Measurements from ENCODE around the gene PRXL2C. TPM values are rescaled to one million over a fixed set of nuclear protein-coding genes. Genes with fewer than 3 reads are reported as not detected.
A peak's percentile ranks its signal among the peaks of the same experiment; 100 is the strongest.
"Not testable (repeated sequence)": the region's sequence is repeated elsewhere in the genome, so short reads cannot be mapped to it uniquely, and the experiment has no call there.

Gene PRXL2C
- total RNA-seq (2014; rRNA removed; shearing (Covaris generic)) = 12.2 and 12.5 TPM in 2 replicates

GRCh38 chr9:96655198-96655851 lies at the start of gene PRXL2C:
Gene PRXL2C, minus strand, starts transcription at chr9:96655317. Its CDS starts 36 bp downstream, at chr9:96655281.
- Histone ChIP-seq H3K27ac (peak within 1 kb of the TSS; percentile 32; the same call in 1 of the 2 replicates), H3K4me1 (peaks cover 3% of the 10 kb centered on the region), H3K9me3 (replicated peaks) (no peaks in the 10 kb centered on the region), H3K36me3 (no peaks in the 10 kb centered on the region), H3K4me3 (peak within 1 kb of the TSS; percentile 68), H3K27me3 (no peaks in the 10 kb centered on the region)
- DNase-seq = peak; percentile 76 to 77

DNA sequence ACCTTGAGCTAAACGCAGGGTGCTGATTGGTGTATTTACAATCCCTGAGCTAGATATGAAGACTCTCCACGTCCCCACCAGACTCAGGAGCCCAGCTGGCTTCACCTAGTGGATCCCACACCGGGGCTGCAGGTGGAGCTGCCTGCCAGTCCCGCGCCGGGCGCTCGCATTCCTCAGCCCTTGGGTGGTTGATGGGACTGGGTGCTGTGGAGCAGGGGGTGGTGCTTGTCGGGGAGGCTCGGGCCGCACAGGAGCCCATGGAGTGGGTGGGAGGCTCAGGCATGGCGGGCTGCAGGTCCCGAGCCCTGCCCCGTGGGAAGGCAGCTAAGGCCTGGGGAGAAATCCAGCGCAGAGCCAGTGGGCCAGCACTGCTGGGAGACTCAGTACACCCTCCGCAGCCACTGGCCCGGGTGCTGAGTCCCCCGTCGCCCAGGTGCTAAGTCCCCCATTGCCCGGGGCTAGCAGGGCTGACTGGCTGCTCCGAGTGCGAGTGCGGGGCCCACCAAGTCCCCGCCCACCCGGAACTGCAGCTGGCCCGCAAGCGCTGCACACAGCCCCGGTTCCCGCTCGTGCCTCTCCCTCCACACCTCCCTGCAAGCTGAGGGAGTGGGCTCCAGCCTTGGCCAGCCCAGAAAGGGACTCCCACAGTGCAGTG lies 45.7 kb upstream of the PRXL2C start:
- H3K27ac ChIP-seq; H3K9me3 ChIP-seq (replicated peaks); H3K36me3 ChIP-seq; H3K27me3 ChIP-seq; DNase-seq; H3K4me3 ChIP-seq; H3K4me1 ChIP-seq: not testable (repeated sequence)

DNA sequence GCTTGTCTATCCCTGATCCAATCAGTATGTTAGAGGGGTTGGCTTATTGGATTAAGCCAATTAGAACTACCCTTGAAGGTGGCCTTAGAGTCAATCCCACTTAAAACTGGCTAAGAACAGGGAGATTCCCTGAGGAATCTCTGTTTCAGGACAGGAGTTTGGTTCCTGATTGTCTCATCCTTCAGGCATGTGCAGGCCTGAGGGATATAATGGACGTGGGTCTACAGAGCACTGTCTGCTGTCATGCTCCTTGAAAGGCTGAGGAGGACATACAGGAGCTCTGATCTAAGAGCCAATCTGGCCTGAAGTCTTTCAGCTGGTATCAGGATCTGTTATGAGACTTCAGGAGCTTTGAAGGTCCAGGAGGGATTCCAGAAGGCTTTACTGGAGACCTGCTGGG lies 36.2 kb upstream of the PRXL2C start:
- Histone ChIP-seq H3K27ac (no peak overlapping the region), H3K27me3 (no peaks in the 10 kb centered on the region), H3K4me1 (no peaks in the 10 kb centered on the region; the same call in 1 of the 2 replicates), H3K36me3 (no peaks in the 10 kb centered on the region), H3K9me3 (replicated peaks) (peaks cover 3% of the 10 kb centered on the region; the same call in 1 of the 2 replicates), H3K4me3 (no peak overlapping the region)
- DNase-seq = no peak

DNA sequence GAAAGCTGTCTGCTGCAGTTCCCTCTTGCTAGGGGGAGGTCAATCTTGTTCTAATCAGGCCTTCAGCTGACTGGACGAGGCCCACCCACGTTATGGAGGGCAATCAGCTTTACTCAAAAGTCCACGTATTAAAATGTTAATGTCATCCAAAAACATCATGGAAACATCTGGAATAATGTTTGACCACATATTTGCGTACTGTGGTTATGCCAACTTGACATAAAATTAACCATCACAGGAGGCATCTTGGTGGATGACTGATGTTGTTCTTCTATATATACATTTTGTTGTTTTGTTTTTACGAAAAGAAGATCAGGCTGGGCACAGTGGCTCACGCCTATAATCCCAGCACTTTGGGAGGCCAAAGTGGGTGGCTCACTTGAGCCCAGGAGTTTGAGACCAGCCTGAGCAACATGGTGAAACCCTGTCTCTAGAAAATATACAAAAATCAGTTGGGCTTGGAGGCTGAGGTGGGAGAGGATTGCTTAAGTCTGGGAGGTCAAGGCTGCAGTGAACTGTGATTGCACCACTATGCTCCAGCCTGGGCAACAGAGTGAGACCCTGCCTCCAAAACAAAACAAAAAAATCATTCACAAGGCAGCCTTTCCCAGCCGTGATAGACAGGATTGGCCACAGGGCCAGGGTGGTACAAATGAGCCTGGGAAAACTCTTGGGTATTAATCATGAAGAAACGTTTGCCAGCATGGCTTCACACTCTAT lies 33.8 kb upstream of the PRXL2C start:
- Histone ChIP-seq H3K4me3 (no peak overlapping the region), H3K27ac (no peak overlapping the region), H3K36me3 (no peaks in the 10 kb centered on the region), H3K27me3 (no peaks in the 10 kb centered on the region), H3K9me3 (replicated peaks) (peaks cover 7% of the 10 kb centered on the region; the same call in 1 of the 2 replicates), H3K4me1 (no peaks in the 10 kb centered on the region; the same call in 1 of the 2 replicates)
- DNase-seq = no peak

DNA sequence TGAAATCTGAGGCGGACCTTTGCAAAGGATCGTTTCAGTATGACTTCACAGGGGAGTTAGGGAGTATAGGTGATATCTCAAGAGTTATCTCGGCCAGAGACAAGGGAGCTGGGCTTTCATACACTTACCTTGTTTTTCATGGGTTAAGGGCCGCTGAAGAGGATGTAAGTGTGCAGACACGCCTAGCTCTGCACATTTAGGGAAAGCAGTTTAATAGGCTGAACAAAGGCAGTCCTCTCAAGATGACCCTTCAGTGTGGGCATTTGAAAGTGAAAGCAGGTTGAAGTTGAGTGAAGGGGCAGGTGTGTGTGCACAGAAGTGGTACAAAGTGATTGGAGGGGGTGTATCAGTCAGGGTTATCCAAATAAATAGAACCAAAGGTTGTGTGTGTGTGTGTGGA lies 33.1 kb upstream of the PRXL2C start:
- Histone ChIP-seq H3K27me3 (no peaks in the 10 kb centered on the region), H3K36me3 (no peaks in the 10 kb centered on the region), H3K9me3 (replicated peaks) (peaks cover 7% of the 10 kb centered on the region; the same call in 1 of the 2 replicates), H3K4me3 (no peak overlapping the region), H3K27ac (no peak overlapping the region), H3K4me1 (no peaks in the 10 kb centered on the region; the same call in 1 of the 2 replicates)
- DNase-seq = peak in 1 of 2 experiments; percentile 32

- DNase-seq = no peak
- Histone ChIP-seq H3K27ac (no peak overlapping the region), H3K27me3 (no peaks in the 10 kb centered on the region), H3K4me1 (no peaks in the 10 kb centered on the region; the same call in 1 of the 2 replicates), H3K36me3 (no peaks in the 10 kb centered on the region), H3K9me3 (replicated peaks) (peaks cover 7% of the 10 kb centered on the region; the same call in 1 of the 2 replicates), H3K4me3 (no peak overlapping the region)
Measured at GRCh38 chr9:96686638-96687335, 31.7 kb upstream of the PRXL2C start.

GRCh38 chr9:96680812-96681499 lies 25.8 kb upstream of the PRXL2C start:
- Histone ChIP-seq H3K27me3 (no peaks in the 10 kb centered on the region), H3K27ac (no peak overlapping the region)
- DNase-seq = no peak

DNA sequence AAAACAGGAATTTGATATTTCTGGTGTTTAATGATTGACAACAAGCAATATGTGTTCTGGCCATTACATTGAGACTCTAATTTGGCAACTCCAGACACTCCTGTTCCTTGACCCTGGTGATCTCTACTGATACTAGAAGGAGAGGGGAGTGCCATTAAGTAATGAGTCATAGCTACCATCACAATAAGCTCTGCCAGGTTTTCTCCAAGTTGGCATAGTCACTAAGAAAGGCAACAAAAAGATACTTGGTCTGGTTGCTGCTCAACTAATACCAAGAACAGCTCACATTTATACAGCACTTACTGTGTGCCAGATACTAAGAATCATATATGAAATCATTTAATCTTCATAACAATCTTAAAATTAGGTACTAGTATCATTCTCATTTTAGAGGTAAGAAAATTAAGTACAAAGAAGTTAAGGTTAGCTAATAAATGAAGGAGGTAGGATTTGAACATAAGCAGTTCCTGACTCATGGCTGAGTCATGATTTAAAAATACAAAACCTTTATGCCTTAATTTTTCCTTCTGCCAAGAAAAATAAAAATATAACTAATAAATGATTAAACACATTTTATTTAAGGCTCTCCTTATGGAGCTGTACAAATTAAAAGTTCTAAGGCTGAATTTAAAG lies 19.9 kb upstream of the PRXL2C start:
- H3K27me3 ChIP-seq = no peaks in the 10 kb centered on the region
- H3K4me3 ChIP-seq = no peak overlapping the region
- H3K9me3 ChIP-seq (replicated peaks) = 0 out of 2 replicates have a peak, but pooled peaks cover 4% of the 10 kb centered on the region
- no peaks in the 10 kb centered on the region for H3K36me3 ChIP-seq
- no peak overlapping the region for H3K27ac ChIP-seq
- H3K4me1 ChIP-seq = no peaks in the 10 kb centered on the region
- no peak for DNase-seq

More at GRCh38 chr9:96680812-96681499, 25.8 kb upstream of the PRXL2C start:
- H3K4me3 ChIP-seq = no peak overlapping the region
- no peaks in the 10 kb centered on the region for H3K36me3 ChIP-seq
- H3K9me3 ChIP-seq (replicated peaks) = 0 out of 2 replicates have a peak, but pooled peaks cover 2% of the 10 kb centered on the region
- no peaks in the 10 kb centered on the region for H3K4me1 ChIP-seq

DNA sequence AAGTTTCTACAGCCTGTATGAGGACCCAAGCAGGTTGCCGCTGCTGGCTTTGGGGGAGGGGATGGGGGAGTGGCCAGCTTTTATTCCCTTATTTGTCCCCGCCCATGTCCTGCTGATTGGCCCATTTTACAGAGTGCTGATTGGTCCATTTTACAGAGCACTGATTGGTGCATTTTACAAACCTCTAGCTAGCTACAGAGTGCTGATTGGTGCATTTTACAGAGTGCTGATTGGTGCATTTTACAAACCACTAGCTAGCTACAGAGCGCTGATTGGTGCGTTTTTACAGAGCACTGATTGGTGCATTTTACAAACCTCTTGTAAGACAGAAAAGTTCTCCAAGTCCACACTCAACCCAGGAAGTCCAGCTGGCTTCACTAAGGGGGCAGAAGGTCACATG lies 18.7 kb upstream of the PRXL2C start:
- not testable (repeated sequence) for H3K36me3 ChIP-seq; H3K9me3 ChIP-seq (replicated peaks); H3K4me1 ChIP-seq; H3K4me3 ChIP-seq; H3K27ac ChIP-seq; H3K27me3 ChIP-seq; DNase-seq

- Histone ChIP-seq H3K4me3 (no peak overlapping the region), H3K27me3 (no peaks in the 10 kb centered on the region), H3K4me1 (no peaks in the 10 kb centered on the region), H3K36me3 (no peaks in the 10 kb centered on the region), H3K27ac (no peak overlapping the region), H3K9me3 (replicated peaks) (0 out of 2 replicates have a peak, but pooled peaks cover 4% of the 10 kb centered on the region)
- DNase-seq = no peak
Measured at GRCh38 chr9:96668868-96669534, 13.9 kb upstream of the PRXL2C start.

GRCh38 chr9:96667363-96667728 lies 12.2 kb upstream of the PRXL2C start:
- H3K27me3 ChIP-seq = no peaks in the 10 kb centered on the region
- no peaks in the 10 kb centered on the region for H3K36me3 ChIP-seq
- no peak overlapping the region for H3K4me3 ChIP-seq
- DNase-seq = no peak
- no peak overlapping the region for H3K27ac ChIP-seq
- 0 out of 2 replicates have a peak, but pooled peaks cover 2% of the 10 kb centered on the region for H3K9me3 ChIP-seq (replicated peaks)
- H3K4me1 ChIP-seq = no peaks in the 10 kb centered on the region

- peak; percentile 34 to 73 for DNase-seq
Measured at GRCh38 chr9:96666653-96667362, 11.7 kb upstream of the PRXL2C start.

GRCh38 chr9:96665789-96666188 lies 10.7 kb upstream of the PRXL2C start:
- H3K4me3 ChIP-seq = no peak overlapping the region
- H3K27ac ChIP-seq = no peak overlapping the region
- no peaks in the 10 kb centered on the region for H3K27me3 ChIP-seq
- no peaks in the 10 kb centered on the region for H3K4me1 ChIP-seq
- no peak for DNase-seq
- no peaks in the 10 kb centered on the region for H3K36me3 ChIP-seq
- no peaks in the 10 kb centered on the region for H3K9me3 ChIP-seq (replicated peaks)

More at GRCh38 chr9:96666653-96667362, 11.7 kb upstream of the PRXL2C start:
- not testable (repeated sequence) for H3K27ac ChIP-seq; H3K27me3 ChIP-seq; H3K36me3 ChIP-seq; H3K9me3 ChIP-seq (replicated peaks); H3K4me3 ChIP-seq; H3K4me1 ChIP-seq
